GM04504 (cell line): Measurements from ENCODE around the gene ENTPD5.
"Not testable (repeated sequence)": the region's sequence is repeated elsewhere in the genome, so short reads cannot be mapped to it uniquely, and the experiment has no call there.

Experiments used
- DNase-seq: peaks from one replicate; pipeline ENCODE4 v3.0.0-alpha.2; 2012; ENCODE audit warnings: low read depth

Gene ENTPD5

GRCh38 chr14:73943083-73943482 is 76.0 kb downstream of the ENTPD5 start:
- peak; percentile 67 for DNase-seq

GRCh38 chr14:73942180-73942579 is 76.9 kb downstream of the ENTPD5 start:
- DNase-seq, result no peak

- DNase-seq, result no peak
Observed at GRCh38 chr14:73937012-73937411, 82.1 kb downstream of the ENTPD5 start.

GRCh38 chr14:73936548-73936947 is 82.5 kb downstream of the ENTPD5 start:
- no peak for DNase-seq

GRCh38 chr14:73935666-73936065 is 83.4 kb downstream of the ENTPD5 start:
- DNase-seq, result no peak

GRCh38 chr14:73924337-73924736 is 94.8 kb downstream of the ENTPD5 start:
- no peak for DNase-seq

GRCh38 chr14:73919457-73919856 is 99.6 kb downstream of the ENTPD5 start:
- not testable (repeated sequence) for DNase-seq

GRCh38 chr14:73916324-73916723 is 102.8 kb downstream of the ENTPD5 start:
- DNase-seq, result no peak

GRCh38 chr14:73913256-73913655 is 105.8 kb downstream of the ENTPD5 start:
- no peak for DNase-seq

GRCh38 chr14:73909681-73910080 is 109.4 kb downstream of the ENTPD5 start:
- DNase-seq, result no peak
